Activated T-helper 1 cell treated with Interleukin-2 at 50 U/mL for 16 hours (primary cell): ENCODE data around the gene FGF19.

Source experiments
- DNase-seq: peaks from one replicate; pipeline ENCODE4 v3.0.0-alpha.2; 2020; ENCODE audit warnings: low read depth

FGF19 gene

GRCh38 chr11:69654660-69655478 lies 49.0 kb downstream of the FGF19 start:
- DNase-seq = no peak

- no peak for DNase-seq
Observed at GRCh38 chr11:69654001-69654659, 49.7 kb downstream of the FGF19 start.

- no peak for DNase-seq
Observed at GRCh38 chr11:69653406-69653960, 50.3 kb downstream of the FGF19 start.

GRCh38 chr11:69652999-69653398 lies 50.8 kb downstream of the FGF19 start:
- no peak for DNase-seq

- no peak for DNase-seq
Observed at GRCh38 chr11:69651834-69652620, 51.8 kb downstream of the FGF19 start.

GRCh38 chr11:69650832-69651344 lies 52.9 kb downstream of the FGF19 start:
- no peak for DNase-seq

- no peak for DNase-seq
Observed at GRCh38 chr11:69650081-69650831, 53.6 kb downstream of the FGF19 start.

- no peak for DNase-seq
Observed at GRCh38 chr11:69649576-69649900, 54.3 kb downstream of the FGF19 start.

GRCh38 chr11:69648679-69649575 lies 54.9 kb downstream of the FGF19 start:
- no peak for DNase-seq
